ENCODE results near the gene CXorf38. TPM values are rescaled to one million over a fixed set of nuclear protein-coding genes. Genes with fewer than 3 reads are reported as not detected.
A peak's percentile ranks its signal among the peaks of the same experiment; 100 is the strongest.

The CXorf38 gene
- total RNA-seq, 4 donors from 2014 or later = 3.6 to 29.1 (median 21.7) TPM

GRCh38 chrX:40628506-40628905, 18.9 kb downstream of the CXorf38 start:
- H3K27me3 ChIP-seq = peaks cover 0 to 2% of the 10 kb centered on the region in 2 donors
- H3K27ac ChIP-seq = no peak overlapping the region
- intact Hi-C loops (cut with DNase I; ENCODE audit: low total_unique reads) = no loop called here
- H3K4me1 ChIP-seq = no peaks in the 10 kb centered on the region
- TF ChIP-seq POLR2A (IDR thresholded peaks at IDR 0.05) = no peak
- no peak for TF ChIP-seq CTCF (IDR thresholded peaks at IDR 0.05)
- no peak for DNase-seq
- H3K9me3 ChIP-seq = no peaks in the 10 kb centered on the region
- H3K4me3 ChIP-seq = no peak overlapping the region
- no peaks in the 10 kb centered on the region for H3K36me3 ChIP-seq

- Histone ChIP-seq H3K4me3 (no peak overlapping the region), H3K36me3 (no peaks in the 10 kb centered on the region), H3K4me1 (no peaks in the 10 kb centered on the region), H3K27ac (peak overlapping the region in 1 of 2 donors; percentile 3), H3K27me3 (peaks cover 0 to 2% of the 10 kb centered on the region in 2 donors), H3K9me3 (no peaks in the 10 kb centered on the region)
- DNase-seq = no peak
- TF ChIP-seq CTCF (IDR thresholded peaks at IDR 0.05) (no peak), POLR2A (IDR thresholded peaks at IDR 0.05) (no peak)
- intact Hi-C loops (cut with DNase I; ENCODE audit: low total_unique reads) = no loop called here
Measured at GRCh38 chrX:40625294-40625693, 22.1 kb downstream of the CXorf38 start.

- H3K36me3 ChIP-seq = no peaks in the 10 kb centered on the region
- H3K27ac ChIP-seq = no peak overlapping the region
- H3K27me3 ChIP-seq = no peaks in the 10 kb centered on the region
- H3K4me3 ChIP-seq = no peak overlapping the region
- intact Hi-C loops (cut with DNase I; ENCODE audit: low total_unique reads) = no loop called here
- no peak for TF ChIP-seq POLR2A (IDR thresholded peaks at IDR 0.05)
- no peak for TF ChIP-seq CTCF (IDR thresholded peaks at IDR 0.05)
- H3K9me3 ChIP-seq = no peaks in the 10 kb centered on the region
- no peak for DNase-seq
- H3K4me1 ChIP-seq = no peaks in the 10 kb centered on the region
Measured at GRCh38 chrX:40623665-40624064, 23.7 kb downstream of the CXorf38 start.

GRCh38 chrX:40623139-40623536, 24.2 kb downstream of the CXorf38 start, which contains the start of gene MPC1L:
Gene MPC1L (plus strand): TSS chrX:40623428. CDS start chrX:40623566, 138 bp downstream.
- no peak for TF ChIP-seq CTCF (IDR thresholded peaks at IDR 0.05)
- no peak for TF ChIP-seq POLR2A (IDR thresholded peaks at IDR 0.05)
- intact Hi-C loops (cut with DNase I; ENCODE audit: low total_unique reads) = no loop called here
- Histone ChIP-seq H3K4me1 (no peaks in the 10 kb centered on the region), H3K27ac (no peak within 1 kb of the TSS), H3K4me3 (no peak within 1 kb of the TSS), H3K36me3 (no peaks in the 10 kb centered on the region), H3K27me3 (no peaks in the 10 kb centered on the region), H3K9me3 (no peaks in the 10 kb centered on the region)
- no peak for DNase-seq

GRCh38 chrX:40622479-40623138, 24.8 kb downstream of the CXorf38 start:
- Histone ChIP-seq H3K36me3 (no peaks in the 10 kb centered on the region), H3K4me3 (no peak overlapping the region), H3K27me3 (no peaks in the 10 kb centered on the region), H3K9me3 (no peaks in the 10 kb centered on the region), H3K27ac (no peak overlapping the region), H3K4me1 (no peaks in the 10 kb centered on the region)
- no peak for TF ChIP-seq CTCF (IDR thresholded peaks at IDR 0.05)
- TF ChIP-seq POLR2A (IDR thresholded peaks at IDR 0.05) = no peak
- intact Hi-C loops (cut with DNase I; ENCODE audit: low total_unique reads) = no loop called here
- DNase-seq = no peak

Data from uterus (tissue), 4 donors.